ENCODE data around the gene CTF1.

DNA sequence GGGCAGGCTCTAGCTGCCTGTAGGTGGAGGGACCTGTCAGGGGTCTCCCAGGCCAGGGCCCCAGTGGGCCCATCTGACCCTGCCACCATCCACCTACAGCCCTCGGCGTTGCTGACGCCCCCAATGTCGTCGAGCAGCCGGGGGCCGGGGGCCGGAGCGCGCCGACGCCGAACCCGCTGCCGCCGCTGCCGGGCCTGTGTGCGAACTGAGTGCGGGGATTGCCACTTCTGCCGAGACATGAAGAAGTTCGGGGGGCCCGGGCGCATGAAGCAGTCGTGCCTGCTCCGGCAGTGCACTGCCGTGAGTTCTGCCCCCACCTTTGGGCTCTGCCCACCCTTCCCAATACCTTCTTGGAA lies 29.2 kb downstream of the CTF1 start:
- TF ChIP-seq POLR2A (IDR thresholded peaks at IDR 0.05) (no peak), EP300 (IDR thresholded peaks at IDR 0.05) (no peak)
- TF ChIP-seq, protein P1, sequence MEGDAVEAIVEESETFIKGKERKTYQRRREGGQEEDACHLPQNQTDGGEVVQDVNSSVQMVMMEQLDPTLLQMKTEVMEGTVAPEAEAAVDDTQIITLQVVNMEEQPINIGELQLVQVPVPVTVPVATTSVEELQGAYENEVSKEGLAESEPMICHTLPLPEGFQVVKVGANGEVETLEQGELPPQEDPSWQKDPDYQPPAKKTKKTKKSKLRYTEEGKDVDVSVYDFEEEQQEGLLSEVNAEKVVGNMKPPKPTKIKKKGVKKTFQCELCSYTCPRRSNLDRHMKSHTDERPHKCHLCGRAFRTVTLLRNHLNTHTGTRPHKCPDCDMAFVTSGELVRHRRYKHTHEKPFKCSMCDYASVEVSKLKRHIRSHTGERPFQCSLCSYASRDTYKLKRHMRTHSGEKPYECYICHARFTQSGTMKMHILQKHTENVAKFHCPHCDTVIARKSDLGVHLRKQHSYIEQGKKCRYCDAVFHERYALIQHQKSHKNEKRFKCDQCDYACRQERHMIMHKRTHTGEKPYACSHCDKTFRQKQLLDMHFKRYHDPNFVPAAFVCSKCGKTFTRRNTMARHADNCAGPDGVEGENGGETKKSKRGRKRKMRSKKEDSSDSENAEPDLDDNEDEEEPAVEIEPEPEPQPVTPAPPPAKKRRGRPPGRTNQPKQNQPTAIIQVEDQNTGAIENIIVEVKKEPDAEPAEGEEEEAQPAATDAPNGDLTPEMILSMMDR (IDR thresholded peaks at IDR 0.05) = no peak

All from tibial nerve (tissue), 4 donors.